Measurements from ENCODE around the gene PCCB.
A peak's percentile ranks its signal among the peaks of the same experiment; 100 is the strongest.
"Not testable (repeated sequence)": the region's sequence is repeated elsewhere in the genome, so short reads cannot be mapped to it uniquely, and the experiment has no call there.

Gene PCCB

GRCh38 chr3:136263251-136263650 is 13.1 kb downstream of the PCCB start:
- DNase-seq, result no peak

DNA sequence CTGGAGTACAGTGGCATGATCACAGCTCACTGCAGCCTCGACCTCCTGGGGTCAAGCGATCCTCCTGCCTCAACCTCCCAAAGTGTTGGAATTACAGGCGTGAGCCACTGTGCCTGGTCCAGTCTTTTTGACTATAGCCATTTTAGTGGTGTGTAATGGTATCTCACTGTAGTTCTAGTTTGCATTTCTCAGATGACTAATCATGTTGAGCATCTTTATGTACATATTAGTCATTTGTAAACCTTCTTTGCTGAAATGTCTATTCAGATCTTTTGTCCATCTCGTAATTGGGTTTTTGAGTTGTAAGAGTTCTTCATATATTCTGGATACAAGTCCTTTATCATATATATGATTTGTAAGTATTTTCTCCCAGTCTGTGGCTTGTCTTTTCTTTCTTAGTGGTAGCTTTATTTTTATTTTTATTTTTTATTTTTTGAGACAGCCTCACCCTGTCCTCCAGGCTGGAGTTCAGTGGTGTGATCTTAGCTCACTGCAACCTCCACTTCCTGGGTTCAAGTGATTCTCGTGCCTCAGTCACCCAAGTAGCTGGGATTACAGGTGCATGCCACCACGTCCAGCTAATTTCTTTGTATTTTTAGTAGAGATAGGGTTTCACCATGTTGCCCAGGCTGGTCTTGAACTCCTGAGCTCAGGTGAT is 16.5 kb downstream of the PCCB start:
- DNase-seq, result peak; percentile 51

DNA sequence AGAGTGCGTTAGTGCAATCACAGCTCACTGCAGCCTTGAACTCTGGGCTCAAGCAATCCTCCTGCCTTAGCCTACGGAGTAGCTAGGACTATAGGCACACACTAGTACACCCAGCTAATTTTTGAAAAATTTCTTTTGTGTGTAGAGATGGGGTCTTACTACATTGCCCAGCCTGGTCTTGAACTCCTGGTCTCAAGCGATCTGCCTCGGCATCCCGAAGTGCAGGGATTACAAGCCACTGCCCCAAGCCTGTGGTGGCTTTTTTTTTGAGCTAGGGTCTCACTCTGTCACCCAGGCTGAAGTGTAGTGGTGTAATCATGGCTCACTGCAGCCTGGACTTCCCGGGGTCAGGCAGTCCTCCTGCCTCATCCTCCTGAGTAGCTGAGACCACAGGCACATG is 17.1 kb downstream of the PCCB start:
- DNase-seq, result no peak

DNA sequence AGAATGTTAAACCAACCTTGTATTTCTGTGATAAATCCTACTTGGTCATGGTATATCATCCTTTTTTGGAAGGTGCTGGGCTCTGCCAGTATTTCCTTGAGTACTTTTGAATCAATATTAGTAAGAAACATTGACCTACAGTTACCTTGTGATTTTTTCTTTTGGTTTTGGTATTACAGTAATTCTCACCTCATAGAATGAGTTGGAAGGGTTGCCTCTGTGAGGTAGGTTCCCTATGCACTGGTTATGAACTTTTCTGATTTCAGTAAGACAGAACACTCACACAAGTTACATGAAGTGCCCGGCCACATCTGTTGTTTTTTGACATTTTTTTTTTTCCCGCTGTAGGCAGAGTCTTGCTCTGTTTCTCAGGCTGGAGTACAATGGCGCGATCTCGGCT is 20.0 kb downstream of the PCCB start:
- DNase-seq, result no peak

DNA sequence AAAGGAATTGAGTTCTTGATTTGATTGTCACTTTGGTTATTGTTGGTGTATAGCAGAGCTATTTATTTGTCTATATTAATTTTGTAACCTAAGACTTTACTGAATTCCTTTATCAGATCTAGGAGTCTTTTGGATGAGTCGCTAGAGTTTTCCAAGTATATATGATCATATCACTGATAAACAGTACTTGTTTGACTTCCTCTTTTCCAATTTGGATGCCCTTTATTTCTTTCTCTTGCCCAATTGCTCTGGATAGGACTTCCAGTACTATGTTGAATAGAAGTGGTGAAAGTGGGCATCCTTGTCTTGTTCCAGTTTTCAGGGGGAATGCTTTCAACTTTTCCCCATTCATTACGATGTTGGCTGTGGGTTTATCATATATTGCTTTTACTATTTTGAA is 21.5 kb downstream of the PCCB start:
- DNase-seq, result not testable (repeated sequence)

DNA sequence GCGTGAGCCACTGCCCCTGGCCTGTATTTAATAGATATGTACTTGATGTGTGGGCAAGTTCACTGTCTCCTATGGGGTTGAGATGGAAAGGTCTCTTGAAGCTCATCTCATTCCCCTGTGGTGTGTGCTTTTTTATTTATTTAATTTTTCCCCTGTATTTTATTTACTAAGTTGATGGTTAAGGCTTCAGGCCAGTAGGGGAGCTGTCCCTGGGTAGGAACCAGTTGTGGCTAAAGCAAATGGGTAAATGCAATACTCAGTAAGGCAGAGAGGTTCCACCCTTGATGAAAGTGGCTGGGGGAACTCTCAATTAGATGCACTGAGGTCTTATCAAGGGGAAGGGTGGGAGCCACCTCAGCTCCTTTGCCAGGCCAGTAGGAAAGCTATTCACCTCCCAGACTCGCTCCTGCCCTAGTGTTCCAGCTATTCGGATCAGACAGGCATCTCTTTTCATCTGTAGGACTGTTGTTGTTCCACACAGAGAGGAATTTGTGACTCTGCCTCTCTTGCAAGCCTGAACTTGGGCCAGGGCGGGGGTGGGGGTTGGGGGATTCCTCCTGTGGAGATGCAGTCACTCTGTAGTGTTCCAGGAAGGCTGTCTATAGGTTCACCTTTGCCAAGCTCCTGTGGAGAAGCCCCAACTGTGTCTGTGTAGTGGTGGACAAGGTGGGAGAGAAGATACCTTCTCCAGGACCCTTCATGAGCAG is 26.1 kb downstream of the PCCB start:
- no peak for DNase-seq

DNA sequence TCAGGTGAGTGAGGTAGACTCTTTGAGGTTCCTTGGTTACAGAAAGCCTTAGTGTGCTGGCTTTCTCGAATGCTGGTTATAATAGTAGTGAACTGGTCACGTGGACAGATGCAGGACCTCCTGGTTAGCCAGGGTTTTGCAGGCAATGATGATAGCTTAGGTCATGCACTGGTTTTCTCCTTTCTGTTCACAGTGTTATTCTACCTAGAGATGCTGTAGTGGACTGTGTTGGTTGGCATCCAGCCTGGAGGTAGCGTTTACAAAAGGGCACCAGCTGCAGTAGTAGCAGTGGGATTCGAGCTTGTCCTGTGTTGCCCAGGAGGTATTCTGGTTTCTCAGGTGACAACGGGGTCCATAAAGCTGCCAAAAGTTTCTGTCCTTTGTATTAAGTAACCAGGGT is 27.0 kb downstream of the PCCB start:
- DNase-seq, result peak; percentile 29

GRCh38 chr3:136277634-136278033 is 27.5 kb downstream of the PCCB start:
- DNase-seq, result peak; percentile 65

DNA sequence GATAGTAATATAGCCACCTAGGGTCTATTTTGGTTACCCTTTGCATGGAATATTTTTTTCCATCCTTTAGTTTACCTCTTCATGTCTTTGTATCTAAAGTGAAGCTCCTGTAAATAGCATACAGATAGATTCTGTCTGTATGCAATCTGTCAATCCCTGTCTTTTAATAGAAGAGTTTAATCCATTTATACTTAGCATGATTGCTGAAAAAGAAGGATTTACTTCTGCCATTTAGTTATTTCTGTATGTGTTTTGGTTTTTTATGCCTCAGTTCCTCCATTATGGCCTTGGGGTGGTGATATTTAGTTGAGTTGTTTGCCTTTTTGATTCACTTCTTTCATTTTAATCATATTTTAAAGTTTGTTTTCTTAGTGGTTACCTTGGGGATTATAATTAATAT is 29.0 kb downstream of the PCCB start:
- DNase-seq, result no peak

- DNase-seq, result no peak
Observed at GRCh38 chr3:136280961-136281360, 30.8 kb downstream of the PCCB start.

- DNase-seq, result no peak
Observed at GRCh38 chr3:136281966-136282520, 31.9 kb downstream of the PCCB start.

DNA sequence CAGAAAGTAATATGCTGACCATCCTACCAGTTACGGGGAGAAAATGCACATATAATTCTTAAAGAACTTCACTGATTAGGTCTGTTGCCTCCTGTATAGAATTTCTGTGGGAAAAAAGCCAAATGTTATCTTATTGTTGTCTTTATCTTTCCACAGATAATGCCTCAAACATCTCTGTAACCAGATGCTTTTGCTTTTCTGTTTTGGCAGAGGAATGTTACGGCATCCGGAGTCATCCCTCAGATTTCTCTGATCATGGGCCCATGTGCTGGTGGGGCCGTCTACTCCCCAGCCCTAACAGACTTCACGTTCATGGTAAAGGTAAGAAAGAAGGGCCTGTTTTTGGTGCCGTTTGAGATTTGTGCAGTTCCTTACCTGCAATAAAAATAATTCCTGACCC is 33.5 kb downstream of the PCCB start:
- no peak for DNase-seq

DNA sequence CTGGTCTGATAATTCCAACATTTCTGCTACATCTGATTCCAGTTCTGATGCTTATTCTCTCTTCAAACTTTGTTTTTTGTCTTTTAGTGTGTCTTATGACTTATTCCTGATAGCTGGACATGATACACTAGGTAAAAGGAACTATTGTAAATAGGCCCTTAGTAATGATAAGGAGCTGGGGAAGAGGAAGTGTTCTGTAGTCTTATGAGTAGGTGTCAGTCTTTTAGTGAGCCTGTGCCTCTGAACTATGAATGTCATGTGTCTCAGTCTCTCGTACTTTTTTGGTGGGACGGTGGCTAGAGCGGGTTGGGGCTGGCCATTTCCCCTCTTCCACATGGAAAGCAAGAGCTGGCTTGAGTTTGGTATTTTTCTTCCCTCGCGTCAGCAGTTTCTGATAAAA is 41.2 kb downstream of the PCCB start:
- no peak for DNase-seq

DNA sequence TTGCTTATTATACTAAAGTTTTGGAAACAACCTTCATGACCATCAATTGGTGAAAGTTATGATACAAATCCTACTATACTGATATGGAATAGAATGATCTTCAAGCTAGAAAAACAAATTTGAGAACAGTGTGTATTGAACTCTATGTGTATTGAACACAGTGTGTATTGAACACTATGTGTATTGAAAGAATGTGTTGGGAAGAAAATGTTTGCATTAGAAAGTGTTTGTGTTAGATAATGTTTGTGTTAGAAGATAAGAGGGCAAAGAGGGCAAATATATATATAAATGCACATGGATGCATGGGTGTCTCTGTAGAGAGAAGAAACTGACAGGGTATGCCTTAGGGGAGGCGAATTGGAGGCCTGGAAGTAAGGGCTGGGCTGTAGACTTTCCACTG is 42.4 kb downstream of the PCCB start:
- DNase-seq, result no peak

DNA sequence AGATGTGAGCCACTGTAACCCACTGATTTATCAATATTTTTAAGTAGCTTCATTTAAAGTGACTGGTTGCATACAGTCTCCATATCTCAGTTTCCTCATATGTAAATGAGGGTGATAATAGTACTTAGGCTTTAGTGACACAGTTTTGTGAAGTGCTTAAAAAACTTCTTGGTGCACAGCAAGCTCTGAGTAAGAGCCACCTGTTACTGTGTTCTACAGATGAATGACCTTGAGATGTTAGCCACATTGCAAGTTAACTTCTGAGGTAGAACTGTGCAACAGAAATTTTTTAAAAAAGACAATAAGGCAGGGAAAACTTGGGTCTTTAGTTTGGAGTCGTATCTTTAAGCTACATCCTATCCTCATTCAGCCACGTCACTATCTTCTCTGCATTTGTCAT is 43.1 kb downstream of the PCCB start:
- DNase-seq, result no peak

DNA sequence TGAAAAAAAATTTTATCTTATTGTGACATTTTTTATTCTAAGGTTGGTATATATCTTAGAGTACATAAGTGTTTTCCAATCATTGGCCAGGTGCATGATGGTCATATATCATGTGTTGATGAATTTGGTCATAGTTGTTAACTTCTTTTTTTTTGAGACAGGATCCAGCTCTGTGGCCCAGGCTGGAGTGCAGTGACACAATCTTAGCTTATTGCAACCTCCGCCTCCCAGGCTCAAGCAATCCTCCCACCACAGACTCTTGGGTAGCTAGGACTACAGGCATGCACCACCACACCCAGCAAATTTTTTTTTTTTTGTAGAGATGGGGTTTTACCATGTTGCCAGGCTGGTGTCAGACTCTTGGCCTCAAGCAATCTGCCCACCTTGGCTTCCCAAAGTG is 44.0 kb downstream of the PCCB start:
- no peak for DNase-seq

- DNase-seq, result no peak
Observed at GRCh38 chr3:136296960-136297359, 46.8 kb downstream of the PCCB start.

GRCh38 chr3:136297826-136298225 is 47.7 kb downstream of the PCCB start:
- no peak for DNase-seq

- DNase-seq, result no peak
Observed at GRCh38 chr3:136300444-136300843, 50.3 kb downstream of the PCCB start.

DNA sequence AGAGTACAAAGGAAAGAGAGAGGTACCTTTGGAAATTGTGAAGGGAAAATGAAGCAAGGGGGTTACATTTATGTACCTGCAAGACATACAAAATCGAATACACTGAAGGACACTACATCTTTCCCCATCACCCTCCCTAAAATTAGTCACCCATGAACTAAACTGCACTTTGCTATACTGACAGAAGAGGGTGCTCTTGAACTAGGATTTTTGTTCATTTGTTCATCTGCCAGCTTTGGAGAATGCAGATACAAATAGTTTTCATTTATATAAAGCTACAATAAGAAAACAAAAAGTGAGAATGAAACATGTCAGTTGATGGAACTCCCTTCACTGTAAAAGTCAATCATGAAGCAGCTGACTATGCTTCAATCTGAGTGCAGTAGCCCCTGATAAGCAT is 55.7 kb downstream of the PCCB start:
- DNase-seq, result peak; percentile 35

DNA sequence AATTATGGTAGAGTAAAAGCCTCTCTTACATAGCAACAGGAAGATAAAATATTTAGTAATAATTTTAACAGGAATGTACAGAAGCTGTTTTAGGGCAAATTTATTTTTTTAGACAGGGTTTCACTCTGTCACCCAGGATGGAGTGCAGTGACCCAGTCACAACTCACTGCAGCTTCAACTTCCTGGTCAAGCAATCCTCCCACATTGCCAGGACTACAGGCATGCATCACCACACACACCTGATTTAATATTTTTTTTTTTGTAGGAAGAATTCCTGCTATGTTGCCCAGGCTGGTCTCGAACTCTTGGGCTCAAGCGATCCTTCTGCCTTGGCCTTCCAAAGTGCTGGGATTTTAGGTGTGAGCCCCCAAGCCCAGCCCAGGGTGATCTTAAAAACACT is 61.1 kb downstream of the PCCB start:
- DNase-seq, result no peak

GRCh38 chr3:136311968-136312367 is 61.8 kb downstream of the PCCB start:
- no peak for DNase-seq

GRCh38 chr3:136326316-136326715 is 76.2 kb downstream of the PCCB start:
- no peak for DNase-seq

DNA sequence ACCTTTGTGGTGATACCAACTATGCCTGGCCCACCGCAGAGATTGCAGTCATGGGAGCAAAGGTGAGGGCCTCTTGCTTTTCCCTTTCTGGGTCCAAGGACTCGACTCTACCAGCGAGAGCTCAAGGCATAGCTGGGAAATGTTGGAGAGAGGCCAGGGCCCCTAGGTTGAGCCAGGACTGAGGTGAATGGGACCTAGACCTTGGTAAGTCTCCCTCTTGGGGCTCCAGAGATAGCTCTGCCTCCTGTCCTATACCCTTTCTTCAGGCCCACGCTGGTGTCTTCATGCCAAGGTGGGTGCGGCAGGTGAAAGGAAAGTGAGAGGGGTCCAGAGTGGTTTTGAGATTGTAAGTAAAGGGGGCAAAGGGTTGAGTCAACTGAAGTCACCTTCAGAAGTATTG is 77.5 kb downstream of the PCCB start:
- no peak for DNase-seq

DNA sequence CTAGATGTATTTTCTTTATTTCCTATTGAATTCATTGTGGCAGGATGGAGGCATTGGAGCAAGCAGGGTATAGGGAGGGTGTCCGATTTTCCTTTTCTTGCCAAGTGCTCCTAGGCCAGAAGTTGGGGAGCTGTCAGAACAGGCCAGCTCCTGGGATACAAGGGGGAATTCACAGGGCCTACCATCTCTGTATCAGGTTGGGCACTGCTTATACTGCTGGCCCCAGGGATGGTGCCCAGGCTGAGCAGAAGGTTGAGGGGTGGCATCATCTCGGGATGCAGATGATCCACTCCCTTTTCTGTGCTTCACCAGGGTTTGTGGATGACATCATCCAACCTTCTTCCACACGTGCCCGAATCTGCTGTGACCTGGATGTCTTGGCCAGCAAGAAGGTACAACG is 79.5 kb downstream of the PCCB start:
- no peak for DNase-seq

Data from DMS53 (cell line).